ENCODE measurements around the gene ACIN1. TPM values are rescaled to one million over a fixed set of nuclear protein-coding genes. Genes with fewer than 3 reads are reported as not detected.

Gene ACIN1
- total and polyA plus RNA-seq, 9 of the 15 experiments (the other 6 are each of a cell fraction or from before 2014, with no cell fraction given): 5.0 to 196 (median 129) TPM

GRCh38 chr14:23124337-23124954 is 29.5 kb upstream of the ACIN1 start (continued):
- TF ChIP-seq MXI1 (IDR thresholded peaks at IDR 0.05; ENCODE audit: low read depth, low read length) (no peak), ZBTB2 (IDR thresholded peaks at IDR 0.05) (no peak), ATF3 (IDR thresholded peaks at IDR 0.05) (no peak), ATF3 (CRISPR knock-in tag; conservative IDR thresholded peaks at IDR 0.05) (no peak), ETS2 (tag; IDR thresholded peaks at IDR 0.05; ENCODE audit: borderline replicate concordance, poor library complexity, severe bottlenecking) (no peak), E2F1 (CRISPR knock-in tag; IDR thresholded peaks at IDR 0.05) (no peak), KLF16 (IDR thresholded peaks at IDR 0.05) (no peak), ZMIZ1 (IDR thresholded peaks at IDR 0.05; ENCODE audit: low read depth in 2 of 2, low read length in 2 of 2) (no peak), ZNF518B (CRISPR knock-in tag; IDR thresholded peaks at IDR 0.05) (no peak), GATAD2B (IDR thresholded peaks at IDR 0.05; ENCODE audit: borderline replicate concordance) (no peak), NCOA4 (IDR thresholded peaks at IDR 0.05; ENCODE audit: partially characterized antibody) (no peak)

Data from K562 (cell line).